WTC11 (cell line): Measurements from ENCODE around the gene RPP30.

Experiments
- FOXJ3 ChIP-seq: sonication (generic); formaldehyde crosslinking; IDR thresholded peaks from 2 replicates; pipeline ENCODE4 v1.9.0; 2021; ENCODE audit warnings: missing genetic modification reagents, mild to moderate bottlenecking, borderline replicate concordance
- JUN ChIP-seq: sonication (generic); formaldehyde crosslinking; IDR thresholded peaks from 2 replicates; pipeline ENCODE4 v1.8.0; 2023; ENCODE audit warnings: mild to moderate bottlenecking, missing genetic modification reagents
- NR2C2 ChIP-seq: sonication (generic); formaldehyde crosslinking; IDR thresholded peaks from 2 replicates; pipeline ENCODE4 v1.8.0; 2022; ENCODE audit warnings: mild to moderate bottlenecking, missing genetic modification reagents
- TEAD1 ChIP-seq: sonication (generic); formaldehyde crosslinking; IDR thresholded peaks from 2 replicates; pipeline ENCODE4 v1.8.0; 2022; ENCODE audit warnings: mild to moderate bottlenecking, missing genetic modification reagents
- TEAD4 ChIP-seq: sonication (generic); formaldehyde crosslinking; IDR thresholded peaks from 2 replicates; pipeline ENCODE4 v1.8.0; 2022; ENCODE audit warnings: mild to moderate bottlenecking, missing genetic modification reagents
- ZBTB21 ChIP-seq: sonication (generic); formaldehyde crosslinking; IDR thresholded peaks from 2 replicates; pipeline ENCODE4 v1.8.1; 2023; ENCODE audit warnings: mild to moderate bottlenecking, missing genetic modification reagents, borderline replicate concordance
- ZNF138 ChIP-seq: sonication (generic); formaldehyde crosslinking; conservative IDR thresholded peaks from 2 replicates; pipeline ENCODE4 v1.8.1; 2022; ENCODE audit warnings: mild to moderate bottlenecking, moderate library complexity, missing genetic modification reagents
- ZNF317 ChIP-seq: sonication (generic); formaldehyde crosslinking; IDR thresholded peaks from 2 replicates; pipeline ENCODE4 v1.8.1; 2023; ENCODE audit warnings: low read depth, mild to moderate bottlenecking, moderate library complexity, missing genetic modification reagents, borderline replicate concordance
- TF ChIP-seq, protein P1 (sequence below): sonication (generic); formaldehyde crosslinking; IDR thresholded peaks from 2 replicates; pipeline ENCODE4 v1.8.0; 2022; ENCODE audit warnings: mild to moderate bottlenecking, missing genetic modification reagents
- TF ChIP-seq, protein P2 (sequence below): fragments of 200-600 bp; IDR thresholded peaks from 2 replicates; pipeline ENCODE4 v1.8.0; 2022; ENCODE audit warnings: antibody characterized with exemption
- TF ChIP-seq, protein P3 (sequence below): sonication (generic); formaldehyde crosslinking; IDR thresholded peaks from 2 replicates; pipeline ENCODE4 v1.8.1; 2022; ENCODE audit warnings: missing genetic modification reagents, borderline replicate concordance
- TF ChIP-seq, protein P4 (sequence below): fragments of 250-450 bp; sonication (Bioruptor Pico); IDR thresholded peaks from 2 replicates; pipeline ENCODE4 v1.9.0; 2021; ENCODE audit warnings: mild to moderate bottlenecking, borderline replicate concordance
- TF ChIP-seq, protein P5 (sequence below): fragments of 250-450 bp; sonication (Bioruptor Pico); IDR thresholded peaks from 2 replicates; pipeline ENCODE4 v2.1.2; 2022; ENCODE audit warnings: mild to moderate bottlenecking, moderate library complexity
- TF ChIP-seq, protein P6 (sequence below): sonication (generic); formaldehyde crosslinking; IDR thresholded peaks from 2 replicates; pipeline ENCODE4 v1.8.1; 2023; ENCODE audit warnings: mild to moderate bottlenecking, missing genetic modification reagents, moderate library complexity

DNA sequence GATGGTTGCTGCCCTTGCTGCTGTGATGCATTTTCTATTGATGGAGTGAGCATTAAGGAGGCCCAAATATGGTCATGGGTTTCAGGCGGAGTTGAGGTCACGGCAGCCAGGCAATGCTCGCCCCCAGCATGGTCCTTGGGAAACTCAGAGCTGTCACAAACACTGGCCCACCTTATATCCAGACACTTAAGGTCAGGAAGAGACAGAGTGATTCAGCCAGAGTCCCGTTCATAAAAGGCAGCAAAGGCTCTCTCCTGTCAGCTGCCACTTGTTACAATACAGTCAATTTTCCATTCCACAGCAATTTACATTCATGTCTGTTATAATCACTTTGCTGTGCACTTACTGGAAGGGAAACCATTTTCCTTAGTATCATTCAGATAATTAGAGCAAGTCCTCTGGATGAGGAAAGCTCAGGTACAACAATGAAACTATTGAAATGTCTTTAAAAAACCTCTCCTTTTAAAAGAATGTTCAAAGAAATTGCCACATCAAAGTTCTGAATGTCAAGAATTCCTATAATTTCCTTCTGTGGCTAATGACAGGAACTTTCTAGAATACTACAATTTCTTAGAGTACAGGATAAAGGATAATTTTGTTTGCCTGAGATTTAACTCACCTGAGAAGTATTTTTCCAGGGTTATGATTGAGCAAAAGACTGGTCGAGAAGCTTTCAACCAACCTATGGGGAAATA is 64.0 kb downstream of the RPP30 start:
- TF ChIP-seq FOXJ3 (no peak), JUN (CRISPR knock-in tag) (no peak), ZBTB21 (CRISPR knock-in tag) (no peak), ZNF138 (CRISPR knock-in tag) (no peak), TEAD1 (CRISPR knock-in tag) (no peak), ZNF317 (CRISPR knock-in tag) (no peak), TEAD4 (CRISPR knock-in tag) (no peak), NR2C2 (CRISPR knock-in tag) (no peak)
- TF ChIP-seq, protein P1, sequence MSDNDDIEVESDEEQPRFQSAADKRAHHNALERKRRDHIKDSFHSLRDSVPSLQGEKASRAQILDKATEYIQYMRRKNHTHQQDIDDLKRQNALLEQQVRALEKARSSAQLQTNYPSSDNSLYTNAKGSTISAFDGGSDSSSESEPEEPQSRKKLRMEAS (CRISPR knock-in tag) = no peak
- TF ChIP-seq, protein P2, sequence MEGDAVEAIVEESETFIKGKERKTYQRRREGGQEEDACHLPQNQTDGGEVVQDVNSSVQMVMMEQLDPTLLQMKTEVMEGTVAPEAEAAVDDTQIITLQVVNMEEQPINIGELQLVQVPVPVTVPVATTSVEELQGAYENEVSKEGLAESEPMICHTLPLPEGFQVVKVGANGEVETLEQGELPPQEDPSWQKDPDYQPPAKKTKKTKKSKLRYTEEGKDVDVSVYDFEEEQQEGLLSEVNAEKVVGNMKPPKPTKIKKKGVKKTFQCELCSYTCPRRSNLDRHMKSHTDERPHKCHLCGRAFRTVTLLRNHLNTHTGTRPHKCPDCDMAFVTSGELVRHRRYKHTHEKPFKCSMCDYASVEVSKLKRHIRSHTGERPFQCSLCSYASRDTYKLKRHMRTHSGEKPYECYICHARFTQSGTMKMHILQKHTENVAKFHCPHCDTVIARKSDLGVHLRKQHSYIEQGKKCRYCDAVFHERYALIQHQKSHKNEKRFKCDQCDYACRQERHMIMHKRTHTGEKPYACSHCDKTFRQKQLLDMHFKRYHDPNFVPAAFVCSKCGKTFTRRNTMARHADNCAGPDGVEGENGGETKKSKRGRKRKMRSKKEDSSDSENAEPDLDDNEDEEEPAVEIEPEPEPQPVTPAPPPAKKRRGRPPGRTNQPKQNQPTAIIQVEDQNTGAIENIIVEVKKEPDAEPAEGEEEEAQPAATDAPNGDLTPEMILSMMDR = no peak
- TF ChIP-seq, protein P3, sequence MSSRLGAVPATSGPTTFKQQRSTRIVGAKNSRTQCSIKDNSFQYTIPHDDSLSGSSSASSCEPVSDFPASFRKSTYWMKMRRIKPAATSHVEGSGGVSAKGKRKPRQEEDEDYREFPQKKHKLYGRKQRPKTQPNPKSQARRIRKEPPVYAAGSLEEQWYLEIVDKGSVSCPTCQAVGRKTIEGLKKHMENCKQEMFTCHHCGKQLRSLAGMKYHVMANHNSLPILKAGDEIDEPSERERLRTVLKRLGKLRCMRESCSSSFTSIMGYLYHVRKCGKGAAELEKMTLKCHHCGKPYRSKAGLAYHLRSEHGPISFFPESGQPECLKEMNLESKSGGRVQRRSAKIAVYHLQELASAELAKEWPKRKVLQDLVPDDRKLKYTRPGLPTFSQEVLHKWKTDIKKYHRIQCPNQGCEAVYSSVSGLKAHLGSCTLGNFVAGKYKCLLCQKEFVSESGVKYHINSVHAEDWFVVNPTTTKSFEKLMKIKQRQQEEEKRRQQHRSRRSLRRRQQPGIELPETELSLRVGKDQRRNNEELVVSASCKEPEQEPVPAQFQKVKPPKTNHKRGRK (CRISPR knock-in tag) = no peak
- TF ChIP-seq, protein P4, sequence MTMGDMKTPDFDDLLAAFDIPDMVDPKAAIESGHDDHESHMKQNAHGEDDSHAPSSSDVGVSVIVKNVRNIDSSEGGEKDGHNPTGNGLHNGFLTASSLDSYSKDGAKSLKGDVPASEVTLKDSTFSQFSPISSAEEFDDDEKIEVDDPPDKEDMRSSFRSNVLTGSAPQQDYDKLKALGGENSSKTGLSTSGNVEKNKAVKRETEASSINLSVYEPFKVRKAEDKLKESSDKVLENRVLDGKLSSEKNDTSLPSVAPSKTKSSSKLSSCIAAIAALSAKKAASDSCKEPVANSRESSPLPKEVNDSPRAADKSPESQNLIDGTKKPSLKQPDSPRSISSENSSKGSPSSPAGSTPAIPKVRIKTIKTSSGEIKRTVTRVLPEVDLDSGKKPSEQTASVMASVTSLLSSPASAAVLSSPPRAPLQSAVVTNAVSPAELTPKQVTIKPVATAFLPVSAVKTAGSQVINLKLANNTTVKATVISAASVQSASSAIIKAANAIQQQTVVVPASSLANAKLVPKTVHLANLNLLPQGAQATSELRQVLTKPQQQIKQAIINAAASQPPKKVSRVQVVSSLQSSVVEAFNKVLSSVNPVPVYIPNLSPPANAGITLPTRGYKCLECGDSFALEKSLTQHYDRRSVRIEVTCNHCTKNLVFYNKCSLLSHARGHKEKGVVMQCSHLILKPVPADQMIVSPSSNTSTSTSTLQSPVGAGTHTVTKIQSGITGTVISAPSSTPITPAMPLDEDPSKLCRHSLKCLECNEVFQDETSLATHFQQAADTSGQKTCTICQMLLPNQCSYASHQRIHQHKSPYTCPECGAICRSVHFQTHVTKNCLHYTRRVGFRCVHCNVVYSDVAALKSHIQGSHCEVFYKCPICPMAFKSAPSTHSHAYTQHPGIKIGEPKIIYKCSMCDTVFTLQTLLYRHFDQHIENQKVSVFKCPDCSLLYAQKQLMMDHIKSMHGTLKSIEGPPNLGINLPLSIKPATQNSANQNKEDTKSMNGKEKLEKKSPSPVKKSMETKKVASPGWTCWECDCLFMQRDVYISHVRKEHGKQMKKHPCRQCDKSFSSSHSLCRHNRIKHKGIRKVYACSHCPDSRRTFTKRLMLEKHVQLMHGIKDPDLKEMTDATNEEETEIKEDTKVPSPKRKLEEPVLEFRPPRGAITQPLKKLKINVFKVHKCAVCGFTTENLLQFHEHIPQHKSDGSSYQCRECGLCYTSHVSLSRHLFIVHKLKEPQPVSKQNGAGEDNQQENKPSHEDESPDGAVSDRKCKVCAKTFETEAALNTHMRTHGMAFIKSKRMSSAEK (CRISPR knock-in tag) = no peak
- TF ChIP-seq, protein P5, sequence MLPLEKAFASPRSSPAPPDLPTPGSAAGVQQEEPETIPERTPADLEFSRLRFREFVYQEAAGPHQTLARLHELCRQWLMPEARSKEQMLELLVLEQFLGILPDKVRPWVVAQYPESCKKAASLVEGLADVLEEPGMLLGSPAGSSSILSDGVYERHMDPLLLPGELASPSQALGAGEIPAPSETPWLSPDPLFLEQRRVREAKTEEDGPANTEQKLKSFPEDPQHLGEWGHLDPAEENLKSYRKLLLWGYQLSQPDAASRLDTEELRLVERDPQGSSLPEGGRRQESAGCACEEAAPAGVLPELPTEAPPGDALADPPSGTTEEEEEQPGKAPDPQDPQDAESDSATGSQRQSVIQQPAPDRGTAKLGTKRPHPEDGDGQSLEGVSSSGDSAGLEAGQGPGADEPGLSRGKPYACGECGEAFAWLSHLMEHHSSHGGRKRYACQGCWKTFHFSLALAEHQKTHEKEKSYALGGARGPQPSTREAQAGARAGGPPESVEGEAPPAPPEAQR (CRISPR knock-in tag) = no peak
- TF ChIP-seq, protein P6, sequence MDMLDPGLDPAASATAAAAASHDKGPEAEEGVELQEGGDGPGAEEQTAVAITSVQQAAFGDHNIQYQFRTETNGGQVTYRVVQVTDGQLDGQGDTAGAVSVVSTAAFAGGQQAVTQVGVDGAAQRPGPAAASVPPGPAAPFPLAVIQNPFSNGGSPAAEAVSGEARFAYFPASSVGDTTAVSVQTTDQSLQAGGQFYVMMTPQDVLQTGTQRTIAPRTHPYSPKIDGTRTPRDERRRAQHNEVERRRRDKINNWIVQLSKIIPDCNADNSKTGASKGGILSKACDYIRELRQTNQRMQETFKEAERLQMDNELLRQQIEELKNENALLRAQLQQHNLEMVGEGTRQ (CRISPR knock-in tag) = no peak
